NK-92 (cell line): Measurements from ENCODE around the gene RGS9.

Experiments used
- DNase-seq: peaks from one replicate; lab custom pipeline; 2025; ENCODE audit not compliant: unreplicated experiment; lab: John Stamatoyannopoulos, UW

RGS9 gene

DNA sequence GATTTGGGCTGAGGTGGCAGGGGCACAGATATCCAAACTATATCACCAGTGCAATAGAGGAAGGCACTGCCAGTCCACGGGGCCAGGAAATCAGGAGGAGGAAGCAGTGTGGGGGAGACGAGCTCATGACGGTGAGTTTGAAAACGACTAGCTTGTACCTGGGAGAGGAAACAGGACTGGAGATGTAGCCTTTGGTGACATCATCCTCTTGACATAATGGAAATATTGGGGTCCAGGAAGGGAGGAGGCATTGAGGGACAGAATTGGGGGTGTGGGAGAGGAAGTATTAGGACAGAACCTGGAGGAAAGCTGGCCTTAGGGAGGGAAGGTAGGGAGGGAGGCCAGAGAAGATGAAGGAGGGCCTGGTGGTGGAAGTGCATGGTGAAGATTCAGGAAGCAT is 109.1 kb downstream of the RGS9 start:
- DNase-seq = no peak

DNA sequence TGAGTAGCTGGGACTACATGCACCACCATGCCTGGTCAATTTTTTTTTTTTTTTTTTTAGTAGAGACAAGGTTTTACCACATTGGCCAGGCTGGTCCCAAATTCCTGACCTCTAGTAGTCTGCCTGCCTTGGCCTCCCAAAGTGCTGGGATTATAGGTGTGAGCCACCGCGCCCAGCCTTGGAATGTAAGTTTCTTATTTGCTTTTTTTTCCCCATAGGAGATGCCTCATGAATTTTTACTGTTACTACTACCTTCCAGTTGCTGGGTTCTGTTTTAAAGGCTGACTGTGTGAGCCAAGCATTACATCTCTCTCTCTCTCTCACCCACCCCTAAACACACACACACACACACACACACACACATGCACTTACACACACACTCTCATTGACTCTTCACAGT is 112.6 kb downstream of the RGS9 start:
- no peak for DNase-seq

DNA sequence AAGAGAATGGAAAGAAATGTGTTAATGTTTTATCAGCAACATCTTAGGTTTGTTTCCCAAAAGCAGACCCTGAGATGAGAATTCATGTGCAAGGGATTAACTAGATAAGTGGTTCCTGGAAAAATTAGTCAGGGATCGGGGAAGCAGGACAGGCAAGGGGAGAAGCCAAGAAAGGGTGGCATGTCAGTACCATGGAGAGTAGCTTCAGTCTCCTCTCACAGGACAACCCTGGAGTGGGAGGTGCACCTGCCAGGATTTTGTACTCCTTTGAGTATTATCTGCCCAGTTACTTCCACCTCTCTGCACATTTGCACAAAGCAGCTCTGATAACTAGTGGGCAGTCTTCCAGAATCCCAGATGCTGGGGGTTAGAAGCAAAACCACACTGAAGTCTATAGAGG is 117.0 kb downstream of the RGS9 start:
- no peak for DNase-seq

DNA sequence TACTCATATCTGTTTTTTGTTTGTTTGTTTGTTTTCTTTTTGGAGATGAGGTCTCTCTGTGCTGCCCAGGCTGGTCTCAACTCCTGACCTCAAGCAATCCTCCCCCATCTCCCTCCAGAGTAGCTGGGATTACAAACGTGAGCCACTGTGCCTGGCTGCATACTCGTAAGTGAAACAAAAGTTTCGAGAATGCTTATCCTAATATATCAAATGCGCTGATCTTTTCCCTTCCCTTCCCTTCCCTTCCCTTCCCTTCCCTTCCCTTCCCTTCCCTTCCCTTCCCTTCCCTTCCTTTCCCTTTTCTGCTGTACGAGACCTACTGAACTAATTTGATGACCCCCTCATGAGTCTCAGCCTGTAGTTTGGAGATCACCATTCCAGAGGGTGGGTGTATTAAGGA is 122.1 kb downstream of the RGS9 start:
- no peak for DNase-seq

DNA sequence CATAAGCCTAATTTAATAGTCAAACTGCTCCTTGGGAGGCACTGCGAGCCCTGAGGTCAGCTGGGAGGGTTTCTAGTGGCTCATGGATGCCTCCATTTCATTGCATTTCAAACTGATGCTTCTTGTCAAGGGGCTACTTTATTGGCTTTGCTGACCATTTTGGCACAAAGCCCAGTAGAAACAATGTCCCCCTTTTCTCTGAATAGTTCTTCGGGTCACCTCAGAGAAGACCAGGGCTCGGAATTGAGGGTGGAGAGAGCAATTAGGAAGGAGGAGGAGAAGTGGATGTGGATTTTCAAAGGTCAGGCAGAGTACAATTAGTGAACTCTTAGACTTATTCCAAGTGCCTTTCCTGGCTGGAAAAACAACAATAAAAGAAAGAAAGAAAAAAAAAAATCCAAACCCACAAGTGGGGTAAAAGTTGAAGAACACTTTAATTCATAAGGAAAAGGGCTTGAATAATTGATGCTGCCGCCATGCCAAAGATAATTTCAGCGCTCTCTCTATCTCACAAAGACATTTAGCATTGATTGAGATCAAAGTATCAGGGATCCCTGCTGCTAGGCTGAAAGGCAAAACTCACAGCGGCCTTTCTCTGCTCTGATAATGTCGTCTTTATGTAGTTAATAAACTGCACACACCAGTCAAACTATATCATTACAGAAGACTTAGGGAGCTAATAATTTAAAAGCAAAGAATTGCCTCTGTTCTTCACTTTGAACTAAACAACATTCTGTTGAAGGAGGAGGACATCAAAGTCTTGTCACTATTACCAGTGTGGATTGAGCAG is 122.7 kb downstream of the RGS9 start:
- DNase-seq = no peak

DNA sequence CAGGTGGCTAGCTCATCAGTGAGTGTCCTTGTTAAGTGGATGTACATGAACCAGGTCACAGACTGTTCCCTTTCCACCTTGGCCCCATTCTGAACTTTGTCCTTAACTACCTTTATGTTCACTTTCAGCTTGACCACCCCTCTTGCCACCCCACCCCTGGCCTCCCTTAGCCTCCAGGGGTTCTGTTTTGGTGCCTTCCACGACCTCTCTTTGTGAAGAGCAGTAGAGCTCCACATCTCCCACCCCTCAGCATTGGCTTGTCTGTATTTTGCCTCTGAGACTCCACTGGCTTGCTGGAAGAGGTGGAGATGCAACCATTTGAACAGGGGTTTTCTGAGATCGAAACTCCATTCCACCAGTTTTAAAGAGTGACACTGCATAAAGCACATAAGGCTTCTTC is 123.5 kb downstream of the RGS9 start:
- DNase-seq = no peak

DNA sequence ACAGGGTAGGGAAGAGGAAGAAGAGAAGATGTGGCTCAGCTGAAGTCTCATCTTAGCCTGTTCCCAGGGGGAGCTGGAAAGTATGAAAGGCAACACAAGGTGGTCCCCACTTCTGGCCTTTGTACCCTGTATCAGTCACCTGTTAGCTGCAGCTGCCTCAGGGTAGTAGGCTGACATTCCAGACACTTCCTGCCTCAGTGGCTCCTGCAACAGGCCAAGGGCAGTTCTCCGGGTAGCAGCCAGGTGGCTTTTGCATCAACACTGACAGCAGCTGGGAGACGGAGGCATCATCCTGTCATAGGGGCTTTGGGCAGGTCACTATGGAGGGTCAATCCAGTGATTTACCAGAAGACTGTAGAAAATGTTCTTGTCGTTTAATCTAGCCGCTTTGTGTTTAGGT is 124.0 kb downstream of the RGS9 start:
- DNase-seq = no peak

DNA sequence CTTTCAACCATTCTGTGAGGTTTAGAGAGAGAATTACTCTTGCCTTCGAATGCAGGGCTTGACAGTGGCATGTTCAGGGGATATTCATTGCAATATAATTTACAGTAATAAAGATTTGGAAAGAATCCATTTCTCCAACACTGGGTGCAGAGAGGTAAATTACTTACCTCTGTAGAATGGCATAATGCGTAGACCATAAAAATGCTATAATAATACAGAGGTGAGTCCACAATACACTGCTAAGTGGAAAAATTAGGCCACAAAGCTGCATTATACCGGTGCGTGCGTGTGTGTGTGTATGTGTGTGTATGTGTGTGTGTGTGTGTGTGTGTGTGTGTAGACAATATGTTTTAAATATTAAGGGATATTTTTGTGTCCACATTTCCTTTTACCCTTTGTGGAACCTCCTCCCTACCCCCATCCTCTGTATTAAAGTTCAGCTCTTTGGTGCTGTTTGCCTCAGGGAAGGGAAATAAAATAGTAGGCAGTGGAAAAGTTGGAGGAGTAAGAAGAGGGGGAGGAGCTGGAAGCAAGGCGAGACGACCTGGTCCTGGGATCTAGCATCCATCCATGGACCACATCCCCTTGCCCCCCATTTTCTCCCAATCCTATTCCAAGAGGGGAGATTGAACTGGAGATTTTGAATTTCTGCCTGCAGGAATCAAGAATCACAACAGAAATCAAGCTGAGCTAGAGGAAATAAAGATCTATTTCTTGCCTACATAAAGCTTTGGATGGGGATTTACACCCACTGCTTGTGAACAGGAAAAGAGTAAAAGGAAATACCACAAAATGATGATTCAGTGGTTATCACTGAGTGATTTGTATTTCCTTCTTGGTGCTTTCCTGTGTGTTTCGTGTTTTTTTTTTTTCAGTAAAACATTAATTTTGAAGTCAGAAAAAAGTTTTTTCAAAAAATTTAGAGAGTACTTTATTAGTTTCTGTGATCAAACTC is 124.8 kb downstream of the RGS9 start:
- DNase-seq = no peak

DNA sequence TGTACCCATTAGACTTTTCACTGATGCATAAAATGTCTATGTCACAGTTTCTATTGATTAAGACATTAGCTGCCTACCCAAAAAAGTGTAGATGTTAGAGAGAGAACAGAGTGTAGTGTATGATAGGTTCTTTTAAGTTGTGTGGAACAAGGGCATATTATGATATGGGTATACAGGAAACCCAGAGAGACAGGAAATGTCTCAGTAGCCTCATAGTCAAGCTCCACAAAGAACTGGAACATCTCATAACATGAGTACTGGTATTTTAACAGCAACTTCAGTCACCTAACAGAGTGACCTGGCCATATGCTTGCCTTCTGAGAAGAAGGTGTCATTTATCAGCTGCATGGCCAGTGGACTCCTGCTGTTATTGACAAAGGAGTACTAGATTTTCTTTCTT is 128.1 kb downstream of the RGS9 start:
- DNase-seq = no peak

DNA sequence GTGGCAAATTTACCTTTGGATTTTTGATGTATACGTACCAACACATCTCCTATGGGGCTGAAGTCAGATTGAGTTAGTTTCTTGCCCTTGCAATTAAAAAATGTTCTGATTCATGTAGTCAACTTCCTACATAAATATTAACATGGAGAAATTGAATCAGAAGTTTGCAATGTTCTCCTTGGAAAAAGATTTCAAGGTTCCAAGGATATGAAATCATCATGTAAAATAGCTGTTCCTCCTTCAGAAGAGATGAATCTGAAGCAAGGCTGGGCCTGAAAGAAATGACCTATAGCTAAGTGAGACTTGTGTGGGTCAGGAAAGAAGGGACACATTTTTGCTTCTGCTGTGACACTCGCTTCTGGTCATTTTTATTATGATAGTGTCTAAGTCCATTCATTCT is 131.7 kb downstream of the RGS9 start:
- DNase-seq = no peak

DNA sequence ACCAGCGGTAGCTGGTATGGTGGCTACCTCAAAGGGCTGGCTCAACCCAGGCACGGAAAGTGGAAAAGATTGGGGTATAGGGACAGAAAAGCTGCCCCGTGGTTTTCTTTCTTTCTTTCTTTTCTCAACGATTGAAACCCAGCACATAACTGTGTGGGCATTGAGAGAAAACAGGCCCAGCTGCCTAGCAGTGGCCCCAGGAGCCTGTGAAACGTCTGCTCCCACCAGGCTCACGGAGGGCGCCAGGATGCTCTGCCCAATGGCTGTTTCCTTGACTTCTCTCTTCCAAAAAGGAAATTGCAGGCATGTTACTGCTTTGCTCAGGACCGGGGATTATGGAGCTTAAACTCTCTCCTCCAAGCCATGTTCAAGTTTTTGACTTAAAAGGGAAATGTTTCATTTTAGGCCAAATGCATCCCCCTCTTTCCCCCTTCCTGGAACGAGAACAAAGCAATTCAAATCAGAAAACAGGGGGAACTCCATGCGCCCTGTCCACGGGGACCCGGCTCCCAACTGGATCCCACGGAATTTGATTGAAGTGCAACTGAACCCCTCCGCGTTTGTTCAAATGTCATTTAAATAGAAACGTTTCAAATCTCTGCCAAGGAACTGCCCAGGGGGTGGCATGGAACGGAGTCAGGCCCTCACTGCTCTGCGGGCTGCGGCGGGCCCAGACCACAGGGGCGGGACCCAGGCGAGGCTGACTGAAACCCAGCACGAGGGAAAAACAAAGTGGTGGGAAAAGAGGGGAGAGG is 133.5 kb downstream of the RGS9 start:
- DNase-seq = no peak

DNA sequence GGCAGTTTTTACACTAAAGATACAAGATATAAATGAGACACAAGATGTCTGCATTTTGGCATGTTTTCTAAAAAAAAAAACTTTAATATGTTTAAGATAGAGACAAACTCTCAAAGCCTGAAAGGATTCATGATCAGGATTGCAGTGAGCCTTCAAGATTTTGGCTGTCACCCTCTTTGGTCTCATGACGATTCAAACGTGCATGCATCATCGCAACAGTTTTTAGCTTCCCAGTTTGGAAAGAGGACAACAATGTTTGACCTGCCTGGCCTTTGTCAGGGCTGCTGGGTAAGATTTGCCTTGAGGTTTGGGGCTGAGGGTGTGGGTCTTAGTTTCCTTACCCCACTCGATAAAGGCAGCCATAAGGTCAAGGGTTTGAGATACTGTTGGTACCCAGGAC is 134.1 kb downstream of the RGS9 start:
- no peak for DNase-seq
